Measurements from ENCODE around the gene NPIPB4.
"Not testable (repeated sequence)": the region's sequence is repeated elsewhere in the genome, so short reads cannot be mapped to it uniquely, and the experiment has no call there.

NPIPB4 gene

DNA sequence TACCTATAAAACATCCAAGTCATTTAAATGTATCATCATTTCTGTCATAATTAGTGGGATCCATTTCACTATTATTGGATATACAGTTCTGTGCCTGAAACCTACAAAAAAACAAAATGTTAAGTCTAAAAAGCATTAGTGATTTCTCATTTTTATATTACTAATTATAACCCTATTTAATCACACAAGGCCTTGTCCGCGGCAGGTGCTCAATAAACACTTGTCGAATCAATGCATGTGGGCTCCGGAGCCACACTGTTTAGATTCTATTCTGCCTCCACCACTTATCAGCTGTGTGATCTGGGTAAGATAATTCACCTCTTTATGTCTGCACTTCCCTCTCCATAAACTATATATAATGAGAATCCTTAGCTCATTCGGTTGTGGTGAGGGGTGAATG, at the start of gene NPIPB4:
TSS of gene NPIPB4 (minus strand) at position 101 of the 400 bp plus-strand sequence. CDS start 378 bp downstream, outside the sequence.
- DNase-seq: not testable (repeated sequence)

GRCh38 chr16:21898998-21899397, 41.4 kb upstream of the NPIPB4 start:
- DNase-seq: not testable (repeated sequence)

DNA sequence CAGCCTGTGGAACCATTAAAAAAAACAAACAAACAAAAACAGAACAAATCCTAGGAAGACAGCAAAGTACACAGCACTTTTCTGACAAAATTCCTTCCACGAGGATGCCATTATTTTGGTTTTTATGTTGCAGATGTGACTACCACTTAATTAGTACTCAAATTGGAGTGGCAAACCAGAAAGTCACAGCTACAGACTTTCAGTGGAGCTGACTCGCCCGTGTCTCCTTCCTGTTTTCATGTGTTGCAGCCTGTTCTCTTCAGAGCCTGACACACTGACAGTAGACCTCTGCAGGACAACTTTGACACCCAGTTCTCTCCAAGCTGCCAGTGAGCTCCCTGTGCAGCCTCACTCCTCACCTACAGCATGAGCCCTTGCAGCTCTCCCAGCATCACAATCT, 24.4 kb upstream of the NPIPB4 start:
- not testable (repeated sequence) for DNase-seq

DNA sequence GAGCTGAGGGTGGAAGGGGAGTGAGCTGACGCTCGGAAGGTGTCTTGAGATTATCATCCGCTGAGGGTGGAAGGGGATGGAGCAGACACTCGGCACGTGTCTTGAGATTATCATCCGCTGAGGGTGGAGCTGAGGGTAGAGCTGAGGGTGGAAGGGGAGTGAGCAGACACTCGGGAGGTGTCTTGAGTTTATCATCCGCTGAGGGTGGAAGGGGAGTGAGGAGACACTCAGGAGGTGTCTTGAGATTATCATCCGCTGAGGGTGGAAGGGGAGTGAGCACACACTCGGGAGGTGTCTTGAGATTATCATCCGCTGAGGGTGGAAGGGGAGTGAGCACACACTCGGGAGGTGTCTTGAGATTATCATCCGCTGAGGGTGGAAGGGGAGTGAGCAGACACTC, 20.4 kb downstream of the NPIPB4 start:
- not testable (repeated sequence) for DNase-seq

GRCh38 chr16:21836334-21836733, 21.2 kb downstream of the NPIPB4 start:
- DNase-seq: not testable (repeated sequence)

DNA sequence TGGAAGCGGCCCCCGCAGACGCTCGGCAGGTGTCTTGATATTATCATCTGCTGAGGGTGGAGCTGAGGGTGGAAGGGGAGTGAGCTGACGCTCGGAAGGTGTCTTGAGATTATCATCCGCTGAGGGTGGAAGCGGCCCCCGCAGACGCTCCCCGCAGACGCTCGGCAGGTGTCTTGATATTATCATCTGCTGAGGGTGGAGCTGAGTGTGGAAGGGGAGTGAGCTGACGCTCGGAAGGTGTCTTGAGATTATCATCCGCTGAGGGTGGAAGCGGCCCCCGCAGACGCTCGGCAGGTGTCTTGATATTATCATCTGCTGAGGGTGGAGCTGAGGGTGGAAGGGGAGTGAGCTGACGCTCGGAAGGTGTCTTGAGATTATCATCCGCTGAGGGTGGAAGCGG, 21.8 kb downstream of the NPIPB4 start:
- not testable (repeated sequence) for DNase-seq

DNA sequence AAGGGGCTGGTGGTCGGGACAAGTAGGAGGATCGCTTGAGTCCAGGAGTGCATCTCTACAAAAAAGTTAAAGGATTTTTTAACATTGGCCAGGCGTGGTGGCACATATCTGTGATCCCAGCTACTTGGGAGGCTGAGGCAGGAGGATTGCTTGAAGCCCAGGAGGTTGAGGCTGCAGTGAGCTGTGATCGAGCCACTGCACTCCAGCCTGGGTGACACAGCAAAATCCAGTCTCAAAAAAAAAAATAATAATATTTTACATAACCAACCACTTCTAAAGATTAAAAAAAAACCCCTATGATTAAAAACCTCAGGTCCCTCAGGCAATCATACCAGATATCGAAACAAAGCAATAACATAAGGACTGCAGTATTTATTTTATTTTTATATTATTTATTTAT, 23.3 kb downstream of the NPIPB4 start:
- not testable (repeated sequence) for DNase-seq

- not testable (repeated sequence) for DNase-seq
Measured at GRCh38 chr16:21829929-21830328, 27.6 kb downstream of the NPIPB4 start.

DNA sequence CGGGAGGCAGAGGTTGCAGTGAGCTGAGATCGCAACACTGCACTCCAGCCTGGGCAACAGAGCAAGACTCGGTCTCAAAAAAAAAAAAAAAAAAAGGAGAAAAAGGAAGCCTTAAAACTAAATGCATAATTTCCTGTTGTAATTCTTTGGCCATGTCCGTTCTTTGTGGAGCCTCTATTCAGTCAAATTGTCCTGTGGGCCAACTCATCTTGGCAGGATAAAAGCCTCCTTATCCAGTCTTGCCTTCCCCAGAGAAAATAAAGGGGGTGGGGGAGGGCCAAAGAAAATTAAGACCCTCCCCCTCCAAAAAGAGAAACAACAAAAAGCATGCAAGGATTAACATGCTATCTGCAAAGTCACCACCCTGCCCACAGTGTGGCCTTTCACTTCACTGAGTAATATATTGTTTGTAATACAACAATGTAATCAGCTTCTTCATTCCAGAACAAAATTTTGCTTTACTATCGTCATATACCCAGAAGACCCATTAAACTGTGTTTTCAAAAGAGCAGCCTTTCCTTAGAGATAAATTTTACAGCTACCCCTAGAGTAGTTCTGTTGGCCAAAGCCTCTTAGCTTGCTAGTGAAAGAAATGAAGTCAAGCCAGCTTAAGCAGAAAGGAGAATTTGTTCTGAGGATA, 31.4 kb downstream of the NPIPB4 start:
- not testable (repeated sequence) for DNase-seq

DNA sequence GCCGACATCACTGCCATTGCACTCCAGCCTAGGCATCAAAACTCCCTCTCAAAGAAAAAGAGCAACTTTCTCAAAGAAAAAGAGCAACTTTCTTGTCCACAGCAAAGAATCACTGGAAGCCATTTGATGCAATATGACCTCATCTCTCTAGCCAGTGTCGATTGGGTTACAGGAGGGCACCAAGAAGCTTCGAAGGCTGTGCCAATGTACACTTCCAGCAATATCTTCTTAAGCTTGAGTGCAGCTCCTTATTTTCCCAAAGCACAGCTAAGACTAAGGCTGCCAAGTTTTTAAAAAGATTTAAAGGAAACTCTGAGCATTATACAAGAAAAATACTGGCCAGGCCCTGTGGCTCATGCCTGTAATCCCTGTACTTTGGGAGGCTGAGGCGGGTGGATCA, 32.0 kb downstream of the NPIPB4 start:
- not testable (repeated sequence) for DNase-seq

DNA sequence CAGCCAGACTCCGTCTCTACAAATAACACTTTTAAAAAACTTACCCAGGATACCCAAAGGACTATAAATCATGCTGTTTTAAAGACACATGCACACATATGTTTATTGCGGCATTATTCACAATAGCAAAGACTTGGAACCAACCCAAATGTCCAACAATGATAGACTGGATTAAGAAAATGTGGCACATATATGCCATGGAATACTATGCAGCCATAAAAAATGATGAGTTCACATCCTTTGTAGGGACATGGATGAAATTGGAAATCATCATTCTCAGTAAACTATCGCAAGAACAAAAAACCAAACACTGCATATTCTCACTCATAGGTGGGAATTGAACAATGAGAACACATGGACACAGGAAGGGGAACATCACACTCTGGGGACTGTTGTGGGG, 34.3 kb downstream of the NPIPB4 start:
- DNase-seq: not testable (repeated sequence)

GRCh38 chr16:21820908-21821465, 36.6 kb downstream of the NPIPB4 start:
- not testable (repeated sequence) for DNase-seq

DNA sequence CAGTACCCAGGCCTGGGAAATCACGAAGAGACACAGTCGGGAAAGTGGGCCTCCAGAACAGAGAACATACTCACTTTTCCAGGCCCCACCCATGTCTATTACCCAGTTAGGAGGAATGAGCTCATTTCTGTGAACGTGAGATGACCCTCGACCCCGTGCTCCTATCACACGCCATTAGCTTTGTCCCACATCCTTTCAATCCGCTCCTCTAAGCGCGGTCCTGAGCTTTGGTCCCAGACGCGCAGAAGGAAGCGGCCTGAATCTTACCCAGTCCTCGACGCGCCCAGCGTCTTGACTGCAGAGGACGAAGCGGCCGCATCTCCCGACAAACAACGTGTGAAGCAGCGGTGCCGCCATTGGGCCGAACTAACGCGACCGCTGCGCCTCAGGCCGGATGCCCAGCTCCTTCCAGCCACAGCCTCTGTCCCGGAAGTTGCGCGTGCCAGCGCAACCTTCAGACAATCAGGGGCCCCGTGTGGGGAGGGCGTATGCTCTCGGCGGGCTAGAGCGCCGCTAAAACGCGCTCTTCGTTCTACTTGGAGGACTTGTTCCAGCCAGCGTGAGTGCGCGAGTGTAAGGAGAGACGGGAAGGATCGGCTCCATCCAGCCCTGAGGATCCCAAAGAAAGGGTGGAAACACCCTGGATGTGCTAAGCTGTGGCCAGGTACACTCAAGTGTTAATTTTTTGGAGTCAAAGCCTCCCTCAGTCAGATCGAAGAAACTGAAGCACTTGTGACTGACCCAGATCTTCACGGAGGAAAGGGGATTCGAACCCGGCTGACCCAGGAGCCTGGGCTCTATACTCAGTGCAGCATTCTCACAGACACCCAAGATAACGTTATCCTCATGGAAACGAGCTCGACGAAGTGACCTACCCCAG, 37.3 kb downstream of the NPIPB4 start:
- DNase-seq: peak; percentile 83

DNA sequence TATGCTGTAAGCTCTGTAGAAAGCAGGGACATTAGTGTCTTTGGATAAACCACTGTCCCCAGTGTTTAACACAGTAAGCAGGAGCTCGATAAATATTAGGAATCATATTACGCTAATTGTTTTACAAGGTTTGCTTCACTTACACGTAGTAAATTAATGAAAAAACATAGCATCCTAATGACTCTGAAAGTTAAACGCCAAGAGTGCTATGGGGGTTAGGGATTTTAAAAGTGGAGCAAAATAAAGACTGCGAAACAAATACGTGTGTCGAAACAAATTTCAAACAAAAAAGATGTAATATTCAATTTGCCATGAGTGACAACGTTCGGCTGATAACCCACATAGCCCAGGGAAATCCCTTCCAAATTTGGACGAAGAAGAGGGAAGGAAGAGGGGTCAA, 37.9 kb downstream of the NPIPB4 start:
- not testable (repeated sequence) for DNase-seq

- not testable (repeated sequence) for DNase-seq
Measured at GRCh38 chr16:21817012-21817411, 40.5 kb downstream of the NPIPB4 start.

DNA sequence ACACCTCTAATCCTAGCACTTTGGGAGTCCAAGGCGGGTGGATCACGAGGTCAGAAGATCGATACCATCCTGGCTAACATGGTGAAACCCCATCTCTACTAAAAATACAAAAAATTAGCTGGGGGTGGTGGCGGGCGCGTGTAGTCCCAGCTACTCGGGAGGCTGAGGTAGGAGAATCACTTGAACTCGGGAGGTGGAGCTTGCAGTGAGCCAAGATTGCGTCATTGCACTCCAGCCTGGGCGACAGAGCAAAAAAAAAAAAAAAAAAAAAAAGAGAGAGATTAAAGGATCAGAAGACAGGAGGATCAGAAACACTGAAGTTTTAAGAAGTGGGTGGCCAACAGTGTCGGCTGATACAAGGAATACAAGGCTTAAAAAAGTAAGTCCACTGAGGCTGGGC, 41.9 kb downstream of the NPIPB4 start:
- DNase-seq: not testable (repeated sequence)

GRCh38 chr16:21802375-21802663, 55.2 kb downstream of the NPIPB4 start:
- not testable (repeated sequence) for DNase-seq

DNA sequence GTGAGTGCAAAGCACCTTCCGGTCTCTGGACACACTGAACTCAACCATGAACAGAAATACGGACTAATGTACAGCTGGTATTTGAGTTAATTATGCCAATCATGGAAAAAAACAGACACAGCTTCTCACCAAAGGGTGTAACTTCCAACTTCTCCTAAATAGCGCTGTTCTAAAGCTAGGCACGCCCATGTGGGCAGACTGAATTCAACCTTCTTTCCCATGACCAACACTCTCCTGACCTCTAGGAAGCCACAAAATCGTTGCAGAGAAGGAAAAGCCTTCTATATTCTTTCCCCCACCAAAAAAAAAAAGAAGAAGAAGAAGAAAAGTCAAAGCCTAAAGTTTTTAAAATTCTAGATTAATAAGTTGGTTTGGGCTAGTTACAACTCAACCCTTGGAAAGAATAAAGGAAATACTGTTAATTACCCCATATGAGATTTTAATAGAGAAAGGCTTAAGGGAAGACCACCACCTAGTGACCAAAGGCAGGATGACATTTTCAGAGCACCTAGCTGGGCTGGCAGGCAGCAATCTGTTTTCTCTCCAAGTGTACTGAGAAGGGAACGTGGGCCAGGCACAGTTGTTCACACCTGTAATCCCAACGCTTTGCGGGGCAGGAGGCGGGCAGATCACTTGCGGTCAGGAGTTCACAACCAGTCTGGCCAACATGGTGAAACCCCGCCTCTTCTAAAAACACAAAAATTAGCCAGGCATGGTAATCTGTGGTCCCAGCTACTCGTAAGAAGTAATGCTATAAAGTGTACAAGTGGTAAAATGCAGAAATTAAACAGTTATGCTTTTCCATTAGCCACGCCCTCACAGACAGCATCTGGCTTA, 55.8 kb downstream of the NPIPB4 start:
- DNase-seq: peak; percentile 34

DNA sequence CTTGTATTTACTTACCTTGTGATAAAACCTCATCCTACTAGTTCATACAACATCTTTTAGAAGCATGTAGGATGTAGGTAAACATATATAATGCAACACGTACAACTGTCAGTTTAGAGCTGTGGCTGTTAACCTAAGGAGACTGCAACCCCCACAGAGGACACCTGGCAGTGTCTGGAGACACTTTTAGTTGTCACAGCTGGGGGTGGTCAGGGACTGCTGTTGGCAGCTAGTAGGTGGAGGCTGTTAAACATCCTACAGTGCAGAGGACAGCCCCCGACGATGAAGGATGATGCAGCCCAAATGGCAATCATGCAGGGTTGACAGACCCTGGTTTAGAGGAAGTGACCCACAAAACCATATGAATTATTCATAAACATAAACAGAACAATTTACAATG, 59.0 kb downstream of the NPIPB4 start:
- not testable (repeated sequence) for DNase-seq

DNA sequence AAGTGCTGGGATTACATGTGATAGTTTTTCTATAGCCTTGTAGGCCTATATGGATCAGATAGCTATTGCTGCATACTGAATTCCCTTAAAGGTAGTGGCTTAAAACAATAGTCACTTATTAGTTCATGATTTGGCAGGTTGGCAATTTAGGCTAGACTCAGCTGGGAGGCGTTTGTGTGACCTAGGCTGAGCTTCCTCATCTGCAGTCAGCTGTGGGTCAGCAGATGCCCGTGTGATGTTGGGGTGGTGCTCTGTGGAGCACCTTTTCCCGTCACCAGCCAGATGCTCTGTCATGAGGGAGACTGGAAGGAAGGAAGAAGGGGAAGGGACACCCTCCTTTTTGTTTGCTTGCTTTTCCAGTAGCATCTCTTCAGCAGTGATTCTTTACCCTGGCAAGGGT, 64.2 kb downstream of the NPIPB4 start:
- not testable (repeated sequence) for DNase-seq

- not testable (repeated sequence) for DNase-seq
Measured at GRCh38 chr16:21790506-21790905, 67.0 kb downstream of the NPIPB4 start.
